ENCODE results near the gene DCP1B. TPM values are rescaled to one million over a fixed set of nuclear protein-coding genes. Genes with fewer than 3 reads are reported as not detected.

Gene DCP1B
- total and polyA plus RNA-seq, 2 donors (not counting 3 experiments of a cell fraction or from before 2014, with no cell fraction given), result 11.2 to 19.8 TPM

GRCh38 chr12:2044165-2044564 lies 39.9 kb upstream of the DCP1B start:
- intact Hi-C loops (cut with micrococcal nuclease) (no loop called here), dilution Hi-C loops (cut with MboI; ENCODE audit: extremely low pct_ligation_motif_present, low sequenced_read_pairs) (no loop called here)
- ChIA-PET POLR2A (no interaction called here), CTCF (interaction anchor here (0.5 to 1.9 kb wide), 2 partner anchors 10 to 857 kb away, joined by 4 to 5 read pairs; no protein-coding TSS in a partner anchor)
- Histone ChIP-seq H3K4me2 (ENCODE audit: insufficient read depth, low read length) (no peak overlapping the region), H3K27me3 (ENCODE audit: control insufficient read depth in 2 of 2, insufficient read depth in 2 of 2, low read length in 2 of 2) (peaks cover 2 to 12% of the 10 kb centered on the region in 2 experiments), H3K4me1 (ENCODE audit: control insufficient read depth, extremely low read depth, insufficient read depth, low read length) (no peaks in the 10 kb centered on the region), H3K9me3 (replicated peaks; ENCODE audit: control insufficient read depth, insufficient read depth, low read length) (no peaks in the 10 kb centered on the region), H4K20me1 (replicated peaks; ENCODE audit: control insufficient read depth, extremely low read depth, insufficient read depth, low read length) (no peaks in the 10 kb centered on the region), H3K9ac (replicated peaks; ENCODE audit: extremely low read depth, insufficient read depth, low read length) (no peak overlapping the region), H3K27ac (ENCODE audit: insufficient read depth, low read depth, low read length) (no peak overlapping the region), H3K4me3 (replicated peaks in 1 of 3; ENCODE audit: insufficient read depth in 1 of 3, low read depth in 1 of 3, low read length in 3 of 3) (no peak overlapping the region), H3K36me3 (ENCODE audit: control insufficient read depth in 2 of 2, extremely low read depth in 1 of 2, insufficient read depth in 2 of 2, low read length in 2 of 2) (no peaks in the 10 kb centered on the region), H3K9me1 (replicated peaks; ENCODE audit: control insufficient read depth, extremely low read depth, insufficient read depth, low read length) (no peaks in the 10 kb centered on the region), H2AFZ (ENCODE audit: low read depth, low read length) (no peak overlapping the region), H3K79me2 (ENCODE audit: control insufficient read depth, insufficient read depth, low read length) (no peaks in the 10 kb centered on the region)
- DNase-seq (ENCODE audit: low read depth, low spot score) (no peak), FAIRE-seq (no peak)
- TF ChIP-seq POLR2AphosphoS5 (IDR thresholded peaks at IDR 0.05; ENCODE audit: insufficient read depth, low read depth, low read length) (no peak), FOS (IDR thresholded peaks at IDR 0.05; ENCODE audit: borderline replicate concordance, insufficient read depth, low read length) (no peak), EZH2 (IDR thresholded peaks at IDR 0.05; ENCODE audit: borderline replicate concordance, low read depth, low read length, severe bottlenecking) (no peak), JUN (IDR thresholded peaks at IDR 0.05; ENCODE audit: borderline replicate concordance, insufficient read depth, insufficient read length, low read depth) (no peak), GATA2 (IDR thresholded peaks at IDR 0.05; ENCODE audit: insufficient read depth, insufficient read length, low read depth, low read length) (no peak), POLR2A (IDR thresholded peaks at IDR 0.05; ENCODE audit: low read depth, low read length) (no peak), MYC (IDR thresholded peaks at IDR 0.05; ENCODE audit: low read depth, low read length) (no peak)
- TF ChIP-seq, protein P1, sequence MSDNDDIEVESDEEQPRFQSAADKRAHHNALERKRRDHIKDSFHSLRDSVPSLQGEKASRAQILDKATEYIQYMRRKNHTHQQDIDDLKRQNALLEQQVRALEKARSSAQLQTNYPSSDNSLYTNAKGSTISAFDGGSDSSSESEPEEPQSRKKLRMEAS (IDR thresholded peaks at IDR 0.05; ENCODE audit: insufficient read depth, insufficient read length), result no peak
- TF ChIP-seq, protein P2, sequence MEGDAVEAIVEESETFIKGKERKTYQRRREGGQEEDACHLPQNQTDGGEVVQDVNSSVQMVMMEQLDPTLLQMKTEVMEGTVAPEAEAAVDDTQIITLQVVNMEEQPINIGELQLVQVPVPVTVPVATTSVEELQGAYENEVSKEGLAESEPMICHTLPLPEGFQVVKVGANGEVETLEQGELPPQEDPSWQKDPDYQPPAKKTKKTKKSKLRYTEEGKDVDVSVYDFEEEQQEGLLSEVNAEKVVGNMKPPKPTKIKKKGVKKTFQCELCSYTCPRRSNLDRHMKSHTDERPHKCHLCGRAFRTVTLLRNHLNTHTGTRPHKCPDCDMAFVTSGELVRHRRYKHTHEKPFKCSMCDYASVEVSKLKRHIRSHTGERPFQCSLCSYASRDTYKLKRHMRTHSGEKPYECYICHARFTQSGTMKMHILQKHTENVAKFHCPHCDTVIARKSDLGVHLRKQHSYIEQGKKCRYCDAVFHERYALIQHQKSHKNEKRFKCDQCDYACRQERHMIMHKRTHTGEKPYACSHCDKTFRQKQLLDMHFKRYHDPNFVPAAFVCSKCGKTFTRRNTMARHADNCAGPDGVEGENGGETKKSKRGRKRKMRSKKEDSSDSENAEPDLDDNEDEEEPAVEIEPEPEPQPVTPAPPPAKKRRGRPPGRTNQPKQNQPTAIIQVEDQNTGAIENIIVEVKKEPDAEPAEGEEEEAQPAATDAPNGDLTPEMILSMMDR (IDR thresholded peaks at IDR 0.05; ENCODE audit: extremely low read depth in 1 of 2, insufficient read depth in 1 of 2, low read depth in 1 of 2, low read length in 2 of 2), result no peak
- BruUV-seq (replicated peaks), result no TSS peak

Measured in endothelial cell of umbilical vein (primary cell).